OCI-LY7 (cell line): Measurements from ENCODE around the gene PCDHA9.

Experiments used
- EZH2phosphoT487 ChIP-seq: fragments of 200-600 bp; sonication (generic); IDR thresholded peaks from 2 replicates; pipeline ENCODE4 v1.6.1; 2018; ENCODE audit warnings: low read depth, borderline replicate concordance, mild to moderate bottlenecking, mixed run types, antibody characterized with exemption, low read length, moderate library complexity, mixed read lengths
- TF ChIP-seq, protein P1 (sequence below): fragments of 200-600 bp; sonication (generic); conservative IDR thresholded peaks from 2 replicates; pipeline ENCODE4 v1.5.1; 2014; ENCODE audit warnings: mild to moderate bottlenecking, antibody characterized with exemption, low read length, moderate library complexity, mixed read lengths

DNA sequence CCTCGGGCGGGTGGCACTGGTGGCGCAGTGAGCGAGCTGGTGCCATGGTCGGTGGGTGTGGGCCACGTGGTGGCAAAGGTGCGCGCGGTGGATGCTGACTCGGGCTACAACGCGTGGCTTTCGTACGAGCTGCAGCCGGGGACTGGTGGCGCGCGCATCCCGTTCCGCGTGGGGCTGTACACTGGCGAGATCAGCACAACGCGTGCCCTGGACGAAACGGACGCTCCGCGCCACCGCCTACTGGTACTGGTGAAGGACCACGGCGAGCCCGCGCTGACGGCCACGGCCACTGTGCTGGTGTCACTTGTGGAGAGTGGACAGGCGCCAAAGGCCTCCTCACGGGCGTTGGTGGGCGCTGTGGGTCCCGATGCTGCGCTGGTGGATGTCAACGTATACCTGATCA is 39.3 kb upstream of the PCDHA9 start:
- TF ChIP-seq, protein P1, sequence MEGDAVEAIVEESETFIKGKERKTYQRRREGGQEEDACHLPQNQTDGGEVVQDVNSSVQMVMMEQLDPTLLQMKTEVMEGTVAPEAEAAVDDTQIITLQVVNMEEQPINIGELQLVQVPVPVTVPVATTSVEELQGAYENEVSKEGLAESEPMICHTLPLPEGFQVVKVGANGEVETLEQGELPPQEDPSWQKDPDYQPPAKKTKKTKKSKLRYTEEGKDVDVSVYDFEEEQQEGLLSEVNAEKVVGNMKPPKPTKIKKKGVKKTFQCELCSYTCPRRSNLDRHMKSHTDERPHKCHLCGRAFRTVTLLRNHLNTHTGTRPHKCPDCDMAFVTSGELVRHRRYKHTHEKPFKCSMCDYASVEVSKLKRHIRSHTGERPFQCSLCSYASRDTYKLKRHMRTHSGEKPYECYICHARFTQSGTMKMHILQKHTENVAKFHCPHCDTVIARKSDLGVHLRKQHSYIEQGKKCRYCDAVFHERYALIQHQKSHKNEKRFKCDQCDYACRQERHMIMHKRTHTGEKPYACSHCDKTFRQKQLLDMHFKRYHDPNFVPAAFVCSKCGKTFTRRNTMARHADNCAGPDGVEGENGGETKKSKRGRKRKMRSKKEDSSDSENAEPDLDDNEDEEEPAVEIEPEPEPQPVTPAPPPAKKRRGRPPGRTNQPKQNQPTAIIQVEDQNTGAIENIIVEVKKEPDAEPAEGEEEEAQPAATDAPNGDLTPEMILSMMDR, result no peak
- TF ChIP-seq EZH2phosphoT487, result no peak
